IPS DF 19.7 (cell line): Measurements from ENCODE around the gene AASDHPPT.

Experiments
- DNase-seq: peaks from one replicate; pipeline ENCODE4 v3.0.0-alpha.2; 2013; ENCODE audit warnings: low read depth, low spot score

AASDHPPT gene

GRCh38 chr11:106086135-106086534 is 8.7 kb downstream of the AASDHPPT start:
- DNase-seq, result no peak

- no peak for DNase-seq
Measured at GRCh38 chr11:106086850-106087249, 9.4 kb downstream of the AASDHPPT start.

- no peak for DNase-seq
Measured at GRCh38 chr11:106087815-106088435, 10.5 kb downstream of the AASDHPPT start.

- no peak for DNase-seq
Measured at GRCh38 chr11:106088896-106089295, 11.4 kb downstream of the AASDHPPT start.

- no peak for DNase-seq
Measured at GRCh38 chr11:106091480-106092123, 14.1 kb downstream of the AASDHPPT start.

GRCh38 chr11:106092446-106092845 is 15.0 kb downstream of the AASDHPPT start:
- no peak for DNase-seq

- no peak for DNase-seq
Measured at GRCh38 chr11:106098893-106099553, 21.6 kb downstream of the AASDHPPT start.

GRCh38 chr11:106101370-106101769 is 23.9 kb downstream of the AASDHPPT start:
- DNase-seq, result no peak

- no peak for DNase-seq
Measured at GRCh38 chr11:106101819-106102218, 24.4 kb downstream of the AASDHPPT start.

- no peak for DNase-seq
Measured at GRCh38 chr11:106105986-106106385, 28.5 kb downstream of the AASDHPPT start.

- DNase-seq, result no peak
Measured at GRCh38 chr11:106121570-106122320, 44.3 kb downstream of the AASDHPPT start.

- DNase-seq, result no peak
Measured at GRCh38 chr11:106127604-106128003, 50.1 kb downstream of the AASDHPPT start.

- DNase-seq, result no peak
Measured at GRCh38 chr11:106128740-106129139, 51.3 kb downstream of the AASDHPPT start.

- no peak for DNase-seq
Measured at GRCh38 chr11:106131998-106132397, 54.5 kb downstream of the AASDHPPT start.

GRCh38 chr11:106132582-106133354 is 55.3 kb downstream of the AASDHPPT start:
- DNase-seq, result no peak

- no peak for DNase-seq
Measured at GRCh38 chr11:106133529-106133928, 56.1 kb downstream of the AASDHPPT start.

- DNase-seq, result no peak
Measured at GRCh38 chr11:106137061-106137460, 59.6 kb downstream of the AASDHPPT start.

GRCh38 chr11:106137758-106138157 is 60.3 kb downstream of the AASDHPPT start:
- no peak for DNase-seq
